Activated CD8-positive, alpha-beta memory T cell treated with anti-CD3 and anti-CD28 coated beads, Interleukin-2, amount 50 U/mL, for 24 hours (primary cell): Measurements from ENCODE around the gene NR0B1.

Experiments
- DNase-seq: peaks from one replicate; pipeline ENCODE4 v3.0.0-alpha.2; 2020; ENCODE audit errors: extremely low read depth

Gene NR0B1, protein sequence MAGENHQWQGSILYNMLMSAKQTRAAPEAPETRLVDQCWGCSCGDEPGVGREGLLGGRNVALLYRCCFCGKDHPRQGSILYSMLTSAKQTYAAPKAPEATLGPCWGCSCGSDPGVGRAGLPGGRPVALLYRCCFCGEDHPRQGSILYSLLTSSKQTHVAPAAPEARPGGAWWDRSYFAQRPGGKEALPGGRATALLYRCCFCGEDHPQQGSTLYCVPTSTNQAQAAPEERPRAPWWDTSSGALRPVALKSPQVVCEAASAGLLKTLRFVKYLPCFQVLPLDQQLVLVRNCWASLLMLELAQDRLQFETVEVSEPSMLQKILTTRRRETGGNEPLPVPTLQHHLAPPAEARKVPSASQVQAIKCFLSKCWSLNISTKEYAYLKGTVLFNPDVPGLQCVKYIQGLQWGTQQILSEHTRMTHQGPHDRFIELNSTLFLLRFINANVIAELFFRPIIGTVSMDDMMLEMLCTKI

DNA sequence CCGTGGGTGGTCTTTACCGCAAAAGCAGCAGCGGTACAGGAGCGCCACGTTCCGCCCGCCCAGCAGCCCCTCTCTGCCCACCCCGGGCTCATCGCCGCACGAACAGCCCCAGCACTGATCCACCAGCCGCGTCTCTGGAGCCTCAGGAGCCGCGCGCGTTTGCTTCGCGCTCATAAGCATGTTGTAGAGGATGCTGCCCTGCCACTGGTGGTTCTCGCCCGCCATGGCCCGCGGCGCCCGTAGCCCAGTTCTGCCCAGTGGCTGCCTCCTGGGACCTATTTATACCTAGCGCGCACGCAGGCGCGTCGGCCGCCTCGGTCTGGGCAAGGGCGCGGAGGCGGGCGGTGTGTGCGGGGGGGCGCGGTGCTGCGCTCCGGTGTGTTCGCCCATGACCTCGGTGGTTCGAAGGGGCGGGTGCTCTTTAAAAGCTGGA is at the start of gene NR0B1:
NR0B1 (minus strand) TSS at position 252 of the 433 bp plus-strand sequence; CDS start at position 225, 27 bp downstream.
- DNase-seq = no peak

DNA sequence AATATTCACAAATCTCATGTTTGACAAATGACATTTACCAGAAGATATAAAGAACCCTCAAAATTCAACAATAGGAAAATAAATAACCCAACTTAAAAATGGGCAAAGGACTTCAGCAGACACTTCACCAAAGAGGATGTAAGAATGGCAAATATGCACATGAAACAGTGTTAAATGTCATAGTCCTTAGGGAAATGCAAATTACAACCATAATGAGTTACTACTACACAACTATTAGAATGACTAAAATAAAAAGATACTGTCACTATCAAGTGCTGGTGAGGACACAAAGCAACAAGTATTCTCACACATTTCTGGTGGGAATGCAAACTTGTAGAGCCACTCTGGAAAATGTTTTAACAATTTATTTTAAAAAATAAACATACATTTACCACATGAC is 40.8 kb upstream of the NR0B1 start:
- no peak for DNase-seq

DNA sequence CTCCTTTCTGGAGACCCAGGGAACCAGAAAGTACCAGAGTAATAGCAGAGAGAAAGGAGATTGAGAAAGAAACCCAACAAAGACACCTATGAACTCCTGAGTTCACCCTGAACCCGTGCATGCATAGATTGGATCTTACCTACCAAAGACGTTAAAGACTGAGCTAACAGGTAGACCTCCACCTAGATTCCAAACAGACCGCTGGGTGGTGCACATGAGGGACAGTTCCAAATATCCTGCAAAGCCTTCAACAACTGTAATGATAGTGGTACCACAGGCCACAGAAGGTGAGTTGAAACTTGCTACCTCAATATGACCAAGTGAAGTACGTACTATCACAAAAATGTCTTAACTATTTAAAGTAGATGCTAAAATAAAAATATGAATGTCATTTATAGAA is 34.0 kb upstream of the NR0B1 start:
- DNase-seq = no peak

DNA sequence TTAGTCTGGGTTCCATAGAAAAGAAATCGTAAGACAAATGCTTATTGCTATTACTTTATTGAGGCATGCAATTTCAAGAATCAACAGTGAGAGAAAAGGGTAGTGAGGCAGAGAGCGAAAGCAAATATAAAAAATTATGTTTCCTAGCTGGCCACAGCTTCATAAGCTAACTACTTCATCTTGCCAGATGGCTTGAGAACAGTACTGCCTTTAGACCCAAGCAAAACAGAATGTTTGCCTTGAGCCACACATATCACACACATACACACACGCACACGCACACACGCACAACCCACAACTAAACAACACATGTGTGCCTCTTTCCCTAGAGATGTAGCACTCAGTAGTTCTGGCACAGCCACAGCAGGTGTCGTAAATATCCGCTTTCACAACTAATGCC is 31.6 kb upstream of the NR0B1 start:
- DNase-seq = no peak

DNA sequence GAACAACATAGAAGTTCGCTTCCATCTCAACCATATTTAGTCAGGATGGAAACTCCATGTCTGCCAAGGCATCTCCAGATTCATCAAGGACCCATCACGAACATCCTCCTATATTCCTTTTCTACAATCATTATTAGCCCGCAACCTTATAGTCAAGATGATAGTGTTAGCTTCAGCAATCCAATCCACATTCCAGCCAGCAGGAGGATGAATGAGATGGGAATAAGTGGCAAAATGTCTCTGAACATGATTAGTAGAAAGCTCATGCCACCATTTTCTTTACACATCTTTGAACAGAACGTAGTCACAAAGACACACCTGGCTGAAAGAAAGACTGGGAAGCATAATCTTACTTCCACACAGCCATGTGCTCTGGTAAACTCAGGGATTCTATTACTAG is 18.6 kb upstream of the NR0B1 start:
- no peak for DNase-seq

DNA sequence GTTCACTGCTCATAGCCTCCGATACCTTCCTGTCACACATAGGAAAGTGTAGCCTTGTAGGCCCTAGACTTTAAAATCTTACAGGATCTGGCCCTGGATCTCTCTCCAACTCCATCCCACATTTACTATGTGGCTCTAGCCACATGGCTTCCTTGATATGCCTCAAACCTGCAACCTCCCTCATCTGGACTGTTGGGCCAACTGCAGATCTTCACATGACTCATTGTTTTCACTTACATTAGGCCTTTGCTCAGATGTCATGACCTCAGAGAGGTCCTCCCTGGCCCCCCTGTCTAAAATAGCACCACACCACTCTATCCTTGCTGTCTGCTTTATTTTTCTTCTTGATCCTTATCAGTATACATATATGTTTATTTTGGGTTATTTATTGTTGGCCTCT is 8.1 kb upstream of the NR0B1 start:
- DNase-seq = no peak

DNA sequence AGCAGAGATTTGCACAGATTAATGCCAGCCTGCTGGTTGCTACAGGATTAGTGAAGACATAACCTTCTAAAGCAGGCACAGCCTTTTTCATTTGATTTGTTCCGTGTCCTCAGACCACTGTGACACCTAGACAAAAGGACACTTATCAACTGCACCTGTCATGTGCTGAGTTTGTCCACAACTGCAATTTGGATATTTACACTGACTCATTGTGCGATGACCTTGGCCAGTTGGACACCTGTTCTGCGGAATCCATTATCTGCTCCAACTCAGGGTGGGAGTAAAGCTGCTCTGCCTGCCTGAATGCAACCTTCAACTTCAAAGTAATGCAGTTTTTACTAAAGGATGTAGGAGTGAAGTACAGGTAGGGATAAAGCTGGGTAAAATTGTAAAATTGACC is 4.1 kb upstream of the NR0B1 start:
- DNase-seq = no peak

DNA sequence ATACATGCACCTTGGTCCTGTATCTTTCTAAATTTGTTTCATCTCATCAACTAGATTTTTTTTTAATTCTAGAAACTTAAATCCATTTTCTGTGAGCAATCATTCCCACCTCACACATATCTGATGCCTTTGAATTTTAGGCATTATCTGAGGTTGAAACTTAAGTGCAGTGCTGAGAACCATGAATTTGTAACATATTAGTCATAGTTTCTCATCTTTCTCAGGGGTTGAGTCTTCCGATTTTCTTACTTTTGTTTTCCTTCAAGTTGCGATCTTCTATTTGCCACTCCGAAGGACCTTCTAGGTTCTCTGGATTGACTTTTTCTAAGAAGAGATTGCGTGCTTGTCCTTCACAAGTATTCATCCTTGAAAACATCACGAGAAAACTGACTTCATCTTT is 3.7 kb upstream of the NR0B1 start:
- no peak for DNase-seq

DNA sequence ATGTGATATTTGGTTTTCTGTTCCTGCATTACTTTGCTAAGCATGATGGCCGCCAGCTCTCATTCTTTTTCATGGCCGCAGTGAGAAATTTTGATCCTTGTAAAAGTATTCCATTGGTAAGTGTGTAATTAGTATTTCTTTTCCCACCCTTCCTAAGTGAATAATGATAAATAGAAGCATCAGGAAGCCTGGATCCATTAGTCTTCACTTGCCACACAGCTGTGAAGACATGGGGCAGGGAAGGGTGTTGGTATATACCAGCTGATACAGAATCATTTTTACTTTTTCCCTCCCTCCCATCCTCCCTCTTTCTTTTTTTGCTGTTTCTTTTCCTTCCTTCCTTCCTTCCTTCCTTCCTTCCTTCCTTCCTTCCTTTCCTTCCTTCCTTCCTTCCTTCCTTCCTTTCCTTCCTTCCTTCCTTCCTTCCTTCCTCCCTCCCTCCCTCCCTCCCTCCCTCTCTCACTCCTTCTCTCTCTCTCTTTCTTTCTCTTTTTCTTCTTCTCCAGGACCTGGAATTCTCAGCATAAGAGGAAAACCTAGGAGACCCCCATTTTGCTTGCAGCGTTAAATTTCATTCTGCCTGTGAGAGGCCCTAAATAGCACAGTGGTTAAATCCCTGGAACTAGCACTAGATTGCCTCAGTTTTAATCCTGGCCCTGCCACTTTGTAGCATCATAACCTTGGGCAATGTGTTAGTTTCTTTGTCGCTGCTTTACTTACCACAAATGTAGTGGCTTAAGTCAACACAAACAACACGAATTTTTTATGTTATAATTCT is 1.4 kb upstream of the NR0B1 start:
- DNase-seq = no peak

DNA sequence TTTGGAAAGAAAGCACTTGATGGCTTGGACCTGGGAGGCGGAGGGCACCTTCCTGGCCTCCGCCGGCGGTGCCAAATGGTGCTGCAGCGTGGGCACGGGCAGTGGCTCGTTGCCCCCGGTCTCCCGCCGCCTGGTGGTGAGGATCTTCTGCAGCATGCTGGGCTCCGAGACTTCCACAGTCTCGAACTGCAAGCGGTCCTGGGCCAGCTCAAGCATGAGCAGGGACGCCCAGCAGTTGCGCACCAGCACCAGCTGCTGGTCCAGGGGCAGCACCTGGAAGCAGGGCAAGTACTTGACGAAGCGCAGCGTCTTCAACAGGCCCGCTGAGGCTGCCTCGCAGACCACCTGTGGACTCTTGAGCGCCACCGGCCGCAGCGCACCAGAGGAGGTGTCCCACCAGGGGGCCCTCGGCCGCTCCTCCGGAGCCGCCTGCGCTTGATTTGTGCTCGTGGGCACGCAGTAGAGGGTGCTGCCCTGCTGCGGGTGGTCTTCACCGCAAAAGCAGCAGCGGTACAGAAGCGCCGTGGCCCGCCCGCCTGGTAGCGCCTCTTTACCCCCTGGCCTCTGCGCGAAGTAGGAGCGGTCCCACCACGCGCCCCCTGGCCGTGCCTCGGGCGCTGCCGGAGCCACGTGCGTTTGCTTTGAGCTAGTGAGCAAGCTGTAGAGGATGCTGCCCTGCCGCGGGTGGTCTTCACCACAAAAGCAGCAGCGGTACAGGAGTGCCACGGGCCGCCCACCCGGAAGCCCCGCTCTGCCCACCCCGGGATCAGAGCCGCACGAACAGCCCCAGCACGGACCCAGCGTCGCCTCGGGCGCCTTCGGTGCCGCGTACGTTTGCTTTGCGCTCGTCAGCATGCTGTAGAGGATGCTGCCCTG is 689 bp downstream of the NR0B1 start:
- DNase-seq = no peak

DNA sequence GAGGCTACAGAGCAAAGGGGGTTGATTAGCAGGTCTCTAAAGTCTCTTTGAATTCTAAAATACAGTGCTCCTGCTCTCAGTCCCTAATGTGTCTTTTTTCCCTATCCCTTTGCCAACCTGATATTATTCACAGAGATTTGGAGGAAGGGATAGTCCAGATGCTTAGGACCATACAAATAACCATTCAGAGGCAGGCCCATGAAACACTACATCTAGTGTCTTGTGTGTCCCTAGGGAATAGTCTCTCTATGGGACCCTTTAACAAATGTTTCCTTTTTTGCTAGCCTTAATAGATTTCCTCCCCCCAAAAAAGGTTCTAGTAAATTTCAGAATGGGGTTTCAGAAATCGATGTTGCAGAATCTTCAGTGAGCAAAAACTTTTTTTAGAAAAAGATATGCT is 1.7 kb downstream of the NR0B1 start:
- DNase-seq = no peak

DNA sequence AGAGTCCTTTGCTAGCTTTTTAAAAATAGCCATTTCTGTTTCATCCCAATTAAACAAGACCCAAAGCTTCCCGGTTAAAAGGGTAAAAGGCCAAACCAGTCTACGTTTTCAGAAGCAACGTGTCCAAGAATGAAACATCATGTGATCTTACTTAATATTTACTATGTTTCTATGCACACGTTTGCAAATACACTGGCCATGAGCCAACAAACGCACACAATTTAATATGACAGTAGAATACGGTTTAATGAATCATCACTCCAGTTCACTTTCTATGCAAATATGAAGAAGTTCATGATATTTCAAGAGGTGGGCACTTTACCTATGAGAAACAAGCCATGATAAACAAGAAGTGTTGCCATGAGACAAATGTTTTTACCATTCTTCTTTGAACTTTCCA is 4.3 kb downstream of the NR0B1 start:
- no peak for DNase-seq

DNA sequence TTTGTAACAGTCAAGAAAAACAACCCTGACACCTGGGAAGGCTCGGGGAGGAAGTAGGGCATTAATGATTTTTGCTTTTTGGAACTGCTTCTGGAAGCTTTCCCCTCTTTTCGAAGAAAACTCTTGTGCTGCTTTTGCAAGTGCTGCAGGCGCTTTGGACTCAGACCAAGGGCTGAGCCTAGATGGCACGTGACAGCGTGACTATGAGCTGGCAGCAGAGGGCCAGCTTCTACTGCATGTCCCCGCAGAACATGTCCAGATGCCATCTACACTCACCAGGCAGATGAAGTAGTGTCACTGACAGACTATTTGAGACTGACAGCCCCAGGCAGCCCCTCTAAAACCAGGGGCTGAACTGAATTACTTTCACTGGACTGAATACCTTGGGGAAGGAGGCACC is 6.2 kb downstream of the NR0B1 start:
- DNase-seq = no peak

DNA sequence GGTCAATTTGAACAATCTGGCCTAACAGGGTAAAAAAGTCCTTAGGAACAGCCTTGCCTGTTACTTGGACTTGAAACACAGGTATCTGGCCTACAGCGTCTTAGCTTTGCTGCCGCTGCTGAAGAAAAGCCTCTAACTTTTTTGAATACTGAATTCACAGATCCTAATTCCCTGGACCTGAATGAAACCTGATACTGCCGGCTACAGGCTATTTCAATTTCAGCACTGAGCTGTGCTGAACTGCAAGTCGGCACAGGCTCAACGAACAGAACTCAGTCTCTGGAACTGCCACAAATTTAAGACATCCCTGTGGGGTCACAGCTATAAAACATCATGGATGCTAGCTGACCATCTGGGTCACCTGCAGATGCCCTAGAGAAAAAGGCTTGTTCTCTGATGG is 7.2 kb downstream of the NR0B1 start:
- no peak for DNase-seq

DNA sequence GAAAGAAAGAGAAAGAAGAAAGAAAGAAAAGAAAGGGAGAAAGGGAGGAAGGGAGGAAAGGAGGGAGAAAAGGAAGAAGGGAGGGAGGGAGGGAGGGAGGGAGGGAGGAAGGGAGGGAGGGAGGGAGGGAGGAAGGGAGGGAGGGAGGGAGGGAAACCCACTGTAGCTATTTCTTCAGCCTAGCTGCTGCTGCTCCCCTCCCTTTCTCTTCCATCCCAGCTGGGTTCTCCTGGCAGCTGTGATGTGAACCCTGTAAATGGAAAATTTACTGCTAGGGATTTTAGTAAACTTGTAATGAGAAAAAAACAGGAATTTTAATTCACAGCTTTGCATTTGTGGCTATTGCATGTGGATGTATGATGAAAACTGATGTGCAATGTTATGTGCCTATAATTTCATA is 8.0 kb downstream of the NR0B1 start:
- DNase-seq = no peak

DNA sequence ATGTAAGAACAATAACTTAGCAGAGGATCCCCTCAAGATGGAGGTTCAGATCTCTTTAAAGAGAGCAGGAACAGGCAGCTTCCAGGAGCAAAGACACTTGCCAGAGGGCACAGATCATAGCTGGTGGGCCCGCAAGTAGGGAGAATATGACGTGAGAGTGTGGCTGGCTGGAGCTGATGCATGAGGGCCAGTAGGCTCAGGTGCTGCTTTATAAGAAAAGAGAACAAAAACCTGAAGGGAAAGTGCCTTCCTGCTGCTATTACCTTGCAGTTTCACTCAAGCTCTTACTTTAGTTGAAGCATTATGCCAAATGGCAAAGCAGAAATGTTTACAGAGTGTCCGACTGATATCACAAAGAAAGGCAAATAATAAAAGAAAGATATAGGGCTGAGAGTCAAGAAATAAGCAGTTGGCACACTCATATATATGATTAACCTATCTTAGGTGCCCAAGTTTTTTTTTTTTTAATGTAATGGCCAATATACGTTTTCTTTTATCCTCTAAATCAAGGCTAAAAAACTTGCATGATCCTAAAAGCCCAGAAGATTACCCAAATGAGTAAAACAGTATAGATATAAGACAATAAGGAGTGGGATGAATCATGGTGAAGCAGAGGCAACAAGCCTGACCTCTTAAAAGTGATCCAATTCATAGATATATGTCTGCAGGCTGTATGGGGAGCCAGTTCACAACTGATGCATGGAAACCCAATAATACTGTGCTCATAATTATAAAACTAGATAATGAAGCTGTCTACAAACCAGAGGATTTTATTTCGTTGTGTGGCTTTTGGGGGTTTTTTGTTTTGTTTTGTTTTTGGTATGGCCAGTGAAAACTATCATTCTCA is 12.6 kb downstream of the NR0B1 start:
- DNase-seq = no peak

DNA sequence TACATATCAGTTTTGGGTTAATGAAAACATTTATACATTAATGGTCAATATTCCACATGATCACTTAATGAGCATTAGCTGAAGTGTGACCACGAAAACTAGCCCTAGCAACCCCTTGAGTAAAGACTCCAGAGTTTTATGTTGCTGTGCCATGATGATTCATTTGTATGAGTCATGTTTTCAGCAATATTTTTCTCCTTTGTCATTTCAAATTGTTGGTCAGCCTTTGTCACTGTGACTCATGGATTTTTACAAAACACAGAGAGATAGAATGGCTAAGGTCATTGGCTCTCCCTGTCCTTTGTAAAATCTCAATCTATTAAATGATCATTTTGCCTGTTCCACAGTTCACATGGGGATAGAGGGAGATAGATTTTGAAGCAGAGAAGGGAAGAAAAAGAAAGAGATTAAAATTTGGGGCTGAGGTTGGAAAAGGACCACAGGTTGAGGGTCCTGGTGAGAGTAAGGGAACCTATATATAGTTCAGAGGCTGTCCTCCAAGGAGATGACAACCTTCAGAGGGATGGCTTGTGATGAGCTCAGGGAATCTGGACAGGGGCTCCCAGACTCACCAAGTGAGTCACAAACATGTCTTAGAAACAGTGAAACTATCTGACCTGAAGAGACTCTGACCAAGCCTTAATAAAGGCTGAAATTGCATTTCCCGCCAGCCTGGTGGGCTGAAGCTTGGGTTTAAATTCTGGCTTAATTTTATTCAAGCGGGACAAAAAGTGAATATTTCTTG is 25.6 kb downstream of the NR0B1 start:
- DNase-seq = no peak

DNA sequence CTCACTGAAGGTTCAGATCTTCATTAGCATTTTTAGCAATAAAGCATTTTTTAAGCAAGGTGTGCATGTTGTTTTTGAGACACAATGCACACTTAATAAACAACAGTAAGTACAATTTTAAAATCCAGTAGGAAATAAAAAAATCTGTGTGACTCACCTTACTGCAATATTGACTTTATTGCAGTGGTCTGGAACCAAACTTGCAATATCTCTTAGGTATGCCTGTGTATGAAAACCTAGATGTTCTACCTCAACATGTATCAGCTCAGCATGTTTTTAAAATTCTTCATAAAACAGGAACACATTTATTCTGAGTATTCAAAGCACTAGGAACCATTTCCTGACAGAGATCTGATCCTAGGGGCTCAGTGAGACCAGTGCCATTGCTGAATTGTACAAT is 26.7 kb downstream of the NR0B1 start:
- no peak for DNase-seq

DNA sequence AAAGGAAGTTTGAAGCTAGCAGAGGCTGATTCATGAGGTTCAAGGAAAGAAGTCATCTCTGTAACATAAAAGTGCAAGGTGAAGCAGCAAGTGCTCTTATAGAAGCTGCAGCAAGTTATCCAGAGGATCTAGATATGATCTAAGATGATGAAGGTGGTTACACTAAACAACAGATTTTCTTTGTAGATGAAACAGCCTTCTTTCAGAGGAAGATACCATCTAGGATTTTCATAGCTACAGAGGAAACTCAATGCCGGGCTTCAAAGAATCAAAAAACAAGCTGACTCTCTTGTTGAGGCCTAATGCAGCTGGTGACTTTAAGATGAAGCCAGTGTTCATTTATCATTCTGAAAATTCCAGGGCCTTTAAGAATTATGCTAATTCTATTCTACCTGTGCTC is 28.8 kb downstream of the NR0B1 start:
- DNase-seq = no peak

DNA sequence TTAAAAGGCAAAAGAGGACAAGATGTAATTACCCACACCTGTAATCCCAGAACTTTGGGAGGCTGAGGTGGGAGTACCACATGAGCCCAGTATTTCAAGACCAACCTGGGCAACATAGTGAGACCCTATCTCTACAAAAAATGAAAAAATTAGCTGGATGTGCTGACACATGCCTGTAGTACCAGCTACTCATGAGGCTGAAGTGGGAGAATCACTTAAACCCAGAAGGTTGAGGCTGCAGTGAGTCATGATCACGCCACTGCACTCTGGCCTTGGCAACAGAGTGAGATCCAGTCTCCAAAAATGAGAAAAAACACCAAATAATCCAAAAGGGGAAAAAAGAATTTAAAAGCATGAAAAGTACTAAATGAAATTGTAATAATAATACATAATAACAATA is 30.8 kb downstream of the NR0B1 start:
- DNase-seq = no peak

DNA sequence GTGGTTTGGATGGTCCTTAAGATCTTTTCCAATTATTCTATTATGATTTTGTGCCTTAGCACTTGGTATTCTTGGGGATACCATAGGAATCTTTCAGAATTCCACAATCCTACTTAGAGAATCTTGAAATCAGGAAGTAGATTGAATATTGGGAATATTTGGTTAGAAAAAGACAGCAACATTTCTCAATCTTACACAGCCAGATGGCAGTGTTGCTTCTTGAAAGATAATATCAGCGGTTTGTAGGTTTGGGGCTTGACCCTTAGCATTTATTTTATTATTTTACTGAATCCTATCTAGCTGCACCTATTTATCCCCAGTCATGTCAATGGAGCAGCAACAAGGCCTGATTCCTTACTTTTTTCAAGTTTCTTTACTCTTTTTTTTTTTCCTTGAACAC is 33.7 kb downstream of the NR0B1 start:
- no peak for DNase-seq
